GM19324 (cell line): ENCODE results near the gene SCIN.
A peak's percentile ranks its signal among the peaks of the same experiment; 100 is the strongest.

Source experiments
- ATAC-seq: cut with Tn5 transposase; IDR thresholded peaks from one replicate; pipeline ENCODE4 v1.9.1; 2021; ENCODE audit warnings: mild to moderate bottlenecking, moderate library complexity; ENCODE audit not compliant: unreplicated experiment, low FRiP score

The SCIN gene

DNA sequence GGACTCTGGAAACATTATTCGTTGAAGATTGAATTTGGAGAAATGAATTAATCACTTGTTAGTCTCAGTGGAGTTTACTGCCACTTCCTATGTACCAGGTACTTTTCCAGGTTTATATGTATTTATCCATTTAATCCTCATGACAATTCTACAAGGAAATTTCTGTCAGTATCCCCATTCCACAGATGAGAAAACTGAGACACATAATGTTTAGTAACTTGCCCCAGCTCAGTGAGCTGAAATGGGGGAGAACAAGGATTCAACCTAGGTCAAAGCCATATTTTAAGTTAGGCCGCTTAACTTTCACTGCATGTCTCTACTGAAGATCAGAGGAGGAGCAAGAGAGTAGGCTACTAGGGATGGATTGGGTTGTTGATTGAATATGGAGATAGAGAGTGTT, 4.6 kb upstream of the SCIN start:
- ATAC-seq: no peak

DNA sequence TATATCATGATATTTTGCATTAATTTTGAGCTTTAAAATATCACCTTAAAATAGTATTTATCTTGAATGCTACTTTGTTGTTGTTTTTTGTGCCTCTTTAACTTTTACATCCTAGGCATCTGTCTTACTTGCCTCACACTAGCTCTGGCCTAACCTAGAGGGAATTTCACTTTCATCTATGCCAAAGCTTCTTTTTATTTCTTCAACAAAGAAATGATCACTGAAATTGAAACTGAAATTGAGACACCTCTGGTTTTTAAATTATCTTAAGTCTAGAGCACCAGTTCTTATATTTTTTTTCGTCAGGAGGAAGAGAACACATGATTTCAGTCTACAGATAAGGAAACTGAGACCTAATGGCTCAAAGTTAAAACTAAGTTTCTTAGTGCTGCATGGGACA, 3.5 kb upstream of the SCIN start:
- peak; percentile 82 for ATAC-seq

DNA sequence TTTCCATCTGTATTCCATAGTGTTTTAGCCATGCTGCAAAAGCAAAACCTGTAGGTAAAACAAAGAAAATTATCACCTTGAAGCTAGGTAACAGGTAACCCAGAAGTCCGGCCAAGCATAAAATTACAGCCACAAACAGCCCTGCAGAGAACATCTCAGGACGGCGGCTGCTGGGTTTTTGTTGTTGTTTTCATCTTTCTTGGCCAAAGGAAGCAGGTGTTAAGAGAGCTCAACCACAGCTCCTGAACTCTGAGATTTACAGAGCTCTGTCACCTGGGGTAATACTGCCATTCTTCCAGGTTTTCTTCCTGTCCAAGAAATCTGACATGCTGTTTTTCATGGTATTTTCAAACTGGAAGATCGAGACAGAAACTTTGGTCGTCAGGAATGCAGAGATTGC, 847 bp upstream of the SCIN start:
- peak; percentile 56 for ATAC-seq

DNA sequence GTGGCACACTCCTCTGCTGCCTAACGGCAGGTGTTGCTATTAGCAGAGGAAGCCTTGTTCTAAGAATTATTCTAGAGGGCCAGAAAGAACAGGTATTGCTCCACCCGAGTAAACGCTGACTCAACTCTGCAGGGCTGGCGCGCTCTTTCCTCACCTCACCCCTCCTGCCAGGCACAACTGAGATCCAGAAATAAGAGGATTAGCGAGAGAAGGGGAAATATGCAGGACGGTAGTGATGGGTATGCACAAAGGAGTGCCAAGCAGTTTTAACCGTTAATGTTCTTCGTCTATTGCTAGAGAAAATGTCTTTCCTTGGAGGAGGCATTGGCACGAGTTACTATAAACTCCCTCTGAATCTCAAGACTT, 369 bp upstream of the SCIN start:
- ATAC-seq: peak; percentile 20

DNA sequence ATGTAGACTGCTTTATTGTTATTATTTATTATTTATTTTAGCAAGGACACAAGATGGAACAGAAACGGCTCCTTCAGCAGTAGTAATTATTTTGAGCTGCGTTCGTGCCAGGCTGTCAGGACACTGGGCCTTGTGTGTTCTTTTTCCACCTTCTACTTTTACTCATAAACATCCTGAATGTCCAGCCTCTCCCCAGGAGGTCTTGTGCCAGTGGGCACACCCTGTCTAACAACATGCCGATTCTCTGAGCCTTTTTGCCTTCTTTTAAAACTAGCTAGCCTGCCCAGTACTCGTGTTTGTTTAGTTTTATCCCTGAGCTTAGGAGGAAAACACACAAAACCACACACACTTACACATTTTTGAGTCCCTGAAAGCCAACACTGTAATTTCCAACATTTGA, 1.2 kb downstream of the SCIN start:
- no peak for ATAC-seq

DNA sequence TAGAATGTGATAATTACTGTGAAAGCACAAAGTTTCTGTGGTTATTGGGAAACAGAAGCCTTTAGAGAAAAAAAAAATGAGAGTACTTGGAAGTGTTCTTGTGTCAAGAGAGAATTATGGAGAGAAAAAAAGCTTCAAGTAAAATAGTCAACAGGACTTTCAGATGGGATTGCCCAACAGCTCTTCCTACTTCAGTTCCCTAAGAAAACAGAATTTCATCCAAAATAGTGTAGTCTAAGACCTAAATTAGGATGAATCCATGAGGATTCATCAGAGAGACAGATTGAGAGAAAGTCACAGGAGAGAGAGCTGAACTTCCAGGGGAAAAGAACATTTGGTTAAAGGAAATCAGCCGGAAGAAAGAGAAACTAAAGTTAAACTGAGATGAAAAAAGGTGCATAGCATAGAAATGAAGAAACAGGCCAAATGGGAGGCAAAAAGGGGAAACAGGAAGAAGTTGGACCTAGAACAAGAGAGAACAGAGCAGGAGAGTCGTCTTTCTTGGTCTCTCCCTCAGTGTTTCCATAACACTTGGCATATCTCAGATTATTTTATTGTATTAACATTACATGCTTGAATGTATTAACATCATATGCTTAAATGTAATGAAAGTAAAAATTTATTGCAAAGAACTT, 2.5 kb downstream of the SCIN start:
- no peak for ATAC-seq

DNA sequence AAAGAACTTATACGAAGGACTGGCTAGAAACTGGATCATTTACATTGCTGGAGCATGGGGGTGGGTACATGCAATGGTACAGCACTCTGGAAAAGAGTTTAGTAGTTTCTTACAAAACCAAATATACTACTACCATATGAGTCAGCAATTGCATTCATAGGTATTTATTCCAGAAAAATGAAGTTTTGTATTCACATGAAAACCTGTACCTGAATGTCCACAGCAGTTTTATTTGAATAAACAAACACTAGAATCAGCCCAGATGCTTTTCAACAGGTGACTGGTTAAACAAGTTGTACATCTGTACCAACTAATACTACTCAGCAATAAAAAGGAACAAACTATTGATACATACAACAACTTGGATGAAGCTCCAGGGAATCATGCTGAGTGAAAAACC, 3.4 kb downstream of the SCIN start:
- ATAC-seq: no peak

DNA sequence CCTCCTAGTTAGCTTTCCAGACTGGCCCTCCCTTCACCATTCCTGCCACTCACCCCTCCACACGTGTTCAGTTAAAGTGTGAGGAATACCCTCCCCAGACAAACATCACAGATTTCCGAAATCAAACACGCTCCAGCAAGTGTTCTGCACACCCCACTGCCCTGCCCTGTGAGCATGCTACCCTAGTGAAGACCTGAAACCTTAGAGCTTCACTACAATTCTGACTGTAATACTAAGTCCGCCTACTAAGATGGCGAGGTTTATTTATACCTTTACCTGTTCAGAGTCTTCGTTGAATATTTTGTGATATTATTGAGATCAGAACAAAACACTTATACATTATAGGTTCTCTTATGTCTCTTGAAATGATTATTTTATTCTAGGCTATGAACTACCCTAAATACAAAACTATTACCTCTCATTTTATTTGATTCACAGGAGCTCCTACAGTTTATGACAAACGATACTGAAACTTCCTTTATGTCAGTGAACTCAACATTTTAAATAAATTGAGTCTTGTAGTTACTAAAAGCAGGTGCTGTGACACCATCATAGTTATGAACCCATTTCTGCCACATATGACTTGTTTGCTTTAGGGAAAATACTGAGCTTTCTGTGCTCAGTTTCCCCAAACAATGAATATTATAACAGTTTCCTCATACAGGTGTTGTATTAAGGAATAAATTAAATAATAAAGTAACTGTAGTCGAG, 8.6 kb downstream of the SCIN start:
- ATAC-seq: peak; percentile 89

DNA sequence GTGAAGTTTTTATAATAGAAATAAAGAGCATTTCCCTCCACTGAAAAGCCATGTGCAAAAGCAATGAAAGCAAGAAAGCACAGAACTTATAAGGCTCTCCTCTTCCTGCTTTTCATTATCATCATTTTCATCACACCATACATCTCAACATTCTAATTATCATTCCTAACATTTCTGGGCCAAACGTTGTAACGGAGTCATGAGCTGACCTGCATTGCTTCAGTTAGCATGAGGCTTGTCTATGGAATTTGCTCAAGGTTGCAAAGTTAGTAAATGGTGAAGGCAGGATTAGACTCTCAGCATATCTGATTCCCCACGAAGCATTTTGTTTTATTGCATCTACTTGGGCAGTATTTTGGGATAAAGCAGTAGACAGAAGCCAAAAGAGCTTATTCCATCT, 11.4 kb downstream of the SCIN start:
- no peak for ATAC-seq

DNA sequence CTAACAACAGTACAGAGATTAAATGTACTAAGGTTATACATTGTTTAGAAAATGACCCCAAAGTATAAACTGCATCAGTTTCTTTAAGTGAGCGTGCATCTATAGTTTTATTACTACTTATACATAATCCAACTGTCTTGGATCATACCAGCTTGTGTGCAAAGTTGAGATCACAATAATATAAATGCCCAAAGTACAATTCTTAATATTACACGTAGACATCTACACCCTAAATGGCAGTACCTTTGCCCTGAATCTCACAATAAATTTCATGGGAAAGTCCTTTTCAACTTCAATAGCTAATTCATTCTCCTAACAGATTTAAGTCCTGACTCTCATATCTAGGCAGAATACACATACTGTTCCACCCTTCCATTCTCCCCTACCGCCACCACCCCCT, 11.8 kb downstream of the SCIN start:
- ATAC-seq: no peak

DNA sequence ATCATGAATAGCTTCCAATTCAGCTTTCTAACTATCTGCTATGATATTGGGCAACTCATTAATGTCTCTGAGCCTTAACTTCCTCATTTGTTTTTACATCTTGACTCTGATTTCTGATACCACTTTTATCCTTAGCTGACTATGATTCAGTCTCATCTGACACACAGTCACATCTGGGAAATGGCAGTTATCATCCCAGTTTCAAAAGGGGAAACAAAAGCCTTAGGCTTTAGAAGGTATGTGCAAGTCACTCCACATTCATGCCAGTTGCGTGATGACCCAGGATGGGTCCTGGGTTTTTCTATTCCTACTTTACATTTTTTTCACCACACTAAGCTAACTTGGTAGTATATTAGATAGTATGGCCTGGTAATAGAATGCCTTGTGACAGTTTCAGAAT, 12.7 kb downstream of the SCIN start:
- ATAC-seq: no peak

DNA sequence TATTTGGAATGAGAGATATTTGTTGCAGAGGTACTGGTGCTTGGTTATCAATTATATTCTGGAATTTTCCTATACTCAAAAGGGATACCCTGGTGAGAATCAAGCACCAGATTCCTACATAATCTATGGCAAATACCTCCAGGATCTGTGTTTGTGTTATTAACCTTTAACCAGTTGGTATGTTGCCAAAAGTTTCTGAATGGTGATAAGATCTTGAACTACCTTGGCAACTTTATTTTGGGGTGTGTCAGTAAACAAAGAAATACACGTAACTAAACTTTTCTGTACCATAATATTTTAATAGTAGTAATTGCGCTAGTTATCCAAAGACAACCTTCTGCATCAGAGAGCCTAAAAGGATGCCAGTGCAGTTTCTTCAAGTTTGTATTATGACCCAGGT, 13.4 kb downstream of the SCIN start:
- no peak for ATAC-seq

DNA sequence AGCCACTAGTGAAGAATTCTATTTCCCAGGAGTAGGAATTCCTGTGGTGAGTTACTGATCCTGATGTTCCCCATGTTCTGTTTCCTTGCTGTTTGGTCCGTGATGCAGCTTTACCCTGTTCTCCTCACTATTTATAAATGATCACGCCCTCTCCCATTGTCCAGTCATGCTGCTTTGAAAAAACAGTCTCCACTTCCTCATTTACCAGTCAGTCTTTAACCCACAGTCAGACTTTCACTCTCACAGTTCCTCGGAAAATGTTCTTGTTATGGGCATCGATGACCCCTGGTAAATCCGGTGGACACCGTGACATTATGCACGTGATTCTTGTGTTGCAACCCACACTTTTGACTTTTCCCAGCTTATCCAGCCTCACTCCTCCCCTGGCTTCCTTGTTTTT, 14.4 kb downstream of the SCIN start:
- ATAC-seq: peak; percentile 93

DNA sequence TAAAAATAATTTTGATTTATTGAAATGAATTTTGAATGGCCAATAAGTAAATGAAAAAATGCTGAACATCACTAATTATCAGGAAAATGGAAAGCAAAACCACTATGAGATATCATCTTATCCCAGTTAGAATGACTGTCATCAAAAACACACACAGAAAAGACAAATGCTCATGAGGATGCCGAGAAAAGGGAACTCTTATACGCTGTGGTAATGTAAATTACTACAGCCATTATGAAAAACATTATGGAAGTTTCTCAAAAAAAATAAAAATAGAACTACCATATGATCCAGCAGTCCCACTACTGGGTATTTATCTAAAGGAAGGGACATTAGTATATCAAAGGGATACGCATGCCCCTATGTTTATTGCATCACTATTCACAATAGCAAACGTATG, 15.8 kb downstream of the SCIN start:
- no peak for ATAC-seq

DNA sequence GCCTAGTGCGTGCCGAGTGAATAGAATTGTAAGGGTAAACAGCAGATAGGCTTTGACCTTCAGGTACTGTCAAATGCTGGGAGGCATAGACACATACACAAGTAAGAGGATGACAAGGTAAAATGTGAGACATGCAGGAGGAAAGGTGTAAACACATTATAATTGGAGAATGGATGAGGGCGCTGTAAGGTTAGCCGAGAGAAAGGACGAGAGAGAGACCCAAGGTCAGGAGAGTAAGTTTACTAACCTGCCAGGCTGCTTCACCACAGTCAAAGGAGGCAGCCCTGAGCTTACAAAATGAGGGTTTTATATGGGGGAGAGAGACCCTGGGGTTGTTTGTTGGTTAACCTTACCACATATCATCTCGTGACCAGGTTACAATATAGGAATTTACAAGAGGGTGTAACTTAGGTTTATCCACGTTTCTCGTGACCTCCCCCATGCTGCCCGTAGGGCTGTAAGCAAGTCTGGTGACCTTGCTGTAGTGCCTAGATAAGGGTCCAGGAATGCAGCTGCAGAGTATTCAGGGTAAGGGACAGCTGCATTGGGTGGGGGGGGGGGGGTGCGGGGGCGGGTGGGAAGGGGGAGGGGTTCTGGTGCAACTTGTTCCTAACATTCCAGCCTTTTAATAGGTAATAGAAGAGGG, 17.9 kb downstream of the SCIN start:
- no peak for ATAC-seq

DNA sequence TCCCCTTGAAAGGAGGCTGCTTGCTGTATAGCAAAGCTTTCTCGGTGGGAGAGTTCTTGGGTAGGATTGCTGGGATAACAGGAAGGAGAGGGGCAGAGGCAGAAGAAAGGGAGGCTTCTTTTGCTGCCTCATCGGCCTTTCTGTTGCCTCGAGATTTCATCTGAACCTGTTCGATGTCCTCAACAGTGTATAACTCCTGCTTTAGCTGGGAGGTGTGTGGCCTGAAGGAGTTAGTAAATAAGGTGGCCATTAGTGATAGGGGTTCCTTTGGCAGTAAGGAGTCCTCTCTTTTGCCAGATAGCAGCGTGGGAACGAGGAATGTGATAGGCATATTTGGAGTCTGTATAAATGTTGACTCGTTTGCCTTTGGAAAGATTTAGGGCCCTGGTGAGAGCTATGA, 20.0 kb downstream of the SCIN start:
- ATAC-seq: no peak

DNA sequence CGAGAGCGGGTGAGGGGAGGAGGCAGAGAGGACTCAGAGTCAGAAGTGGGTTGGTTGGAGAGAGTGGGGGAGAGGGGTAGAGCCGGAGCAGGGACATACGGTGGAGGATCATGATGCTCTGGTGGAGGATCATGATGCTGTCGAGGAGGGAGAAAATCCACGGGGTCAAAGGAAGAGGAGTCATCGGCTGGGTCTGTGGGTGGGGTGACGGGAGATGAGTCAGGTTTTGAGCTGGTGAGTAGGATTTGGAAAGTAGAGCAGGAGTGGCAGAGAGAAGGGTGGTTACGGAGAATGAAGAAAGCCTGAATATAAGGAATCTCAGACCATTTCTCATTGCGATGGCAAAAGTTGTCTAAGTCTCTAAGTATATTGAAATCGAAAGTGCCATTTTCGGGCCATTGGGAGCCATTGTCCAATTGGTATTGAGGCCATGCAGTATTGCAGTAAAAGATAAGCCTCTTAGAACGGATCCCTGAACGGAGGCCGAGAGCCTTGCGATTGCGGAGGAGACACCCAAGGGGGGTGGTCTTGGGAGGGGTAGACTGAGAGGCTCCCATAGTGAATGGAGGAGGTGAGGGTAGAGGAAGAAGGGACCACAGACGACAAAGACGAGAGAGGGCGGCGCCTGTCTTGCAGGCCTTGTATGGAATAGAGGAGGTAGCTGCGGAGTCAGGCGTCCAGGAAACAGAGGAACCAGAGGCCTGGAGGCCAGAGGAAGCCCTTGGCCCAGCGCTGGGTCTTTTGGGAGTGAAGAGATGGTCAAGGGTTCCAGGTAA, 23.8 kb downstream of the SCIN start:
- ATAC-seq: no peak

DNA sequence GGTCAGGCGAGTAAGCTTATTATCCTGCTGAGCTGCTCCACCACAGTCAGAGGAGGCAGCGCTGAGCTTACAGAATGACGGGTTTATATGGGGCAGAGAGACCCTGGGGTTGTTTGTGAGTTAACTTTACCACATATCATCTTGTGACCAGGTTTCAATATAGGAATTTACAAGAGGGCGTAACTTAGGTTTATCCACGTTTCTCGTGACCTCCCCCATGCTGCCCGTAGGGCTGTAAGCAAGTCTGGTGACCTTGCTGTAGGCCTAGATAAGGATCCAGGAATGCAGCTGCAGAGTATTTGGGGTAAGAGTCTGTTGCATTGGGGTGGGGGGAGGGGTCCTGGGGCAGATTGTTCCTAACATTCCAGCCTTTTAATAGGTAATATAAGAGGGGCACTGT, 24.6 kb downstream of the SCIN start:
- no peak for ATAC-seq

DNA sequence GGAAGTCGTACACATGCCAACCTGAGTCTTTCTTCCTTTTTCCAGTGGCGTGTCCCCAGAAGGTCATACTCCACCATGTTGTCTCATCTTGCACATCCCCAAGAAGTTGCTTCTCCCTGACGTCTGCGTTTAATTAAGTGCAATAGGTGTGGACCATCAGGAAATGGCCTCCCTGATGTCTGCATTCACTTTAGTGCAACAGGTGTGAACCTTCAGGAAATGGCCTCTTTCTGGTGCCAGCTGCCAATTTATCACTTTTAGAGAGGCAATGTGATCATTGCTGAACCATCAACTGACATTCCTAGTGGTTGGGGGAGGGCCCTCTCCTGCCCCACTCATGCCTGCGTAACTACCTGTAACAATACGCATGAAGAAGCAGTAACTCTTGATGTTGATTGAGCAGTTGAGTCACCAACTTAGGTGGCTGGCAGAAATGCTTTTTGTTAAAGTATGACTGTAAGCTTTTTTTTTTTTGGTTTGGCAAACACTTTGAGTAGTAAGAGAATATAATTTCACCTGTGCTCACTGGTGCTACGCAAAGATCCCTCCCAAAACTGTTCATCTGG, 25.8 kb downstream of the SCIN start:
- no peak for ATAC-seq

DNA sequence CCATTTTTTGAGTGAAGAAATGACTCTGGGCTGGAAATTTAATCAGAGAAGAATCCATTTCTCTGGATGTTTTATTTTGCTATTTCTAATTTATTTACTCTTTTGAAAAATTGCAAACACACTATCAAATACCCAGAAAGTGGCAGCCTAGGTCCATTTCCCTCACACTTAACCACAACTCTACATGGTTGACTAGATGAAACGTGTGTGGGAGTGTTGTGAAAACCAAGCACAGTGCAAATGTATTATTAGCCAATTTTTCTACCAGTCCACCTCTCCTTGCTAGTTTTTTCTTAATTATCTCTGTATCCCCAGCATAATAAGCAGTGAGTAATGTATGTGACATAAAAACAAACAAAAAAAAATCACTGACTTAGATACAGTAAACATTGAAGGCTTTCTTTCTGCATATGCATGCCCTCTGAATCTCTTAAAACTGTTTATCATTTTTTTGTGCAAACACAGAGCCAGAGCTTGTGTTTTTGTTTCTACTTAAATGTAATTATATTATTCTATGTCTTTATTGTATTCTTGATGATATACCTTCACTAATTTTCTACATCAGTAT, 30.9 kb downstream of the SCIN start:
- peak; percentile 65 for ATAC-seq

DNA sequence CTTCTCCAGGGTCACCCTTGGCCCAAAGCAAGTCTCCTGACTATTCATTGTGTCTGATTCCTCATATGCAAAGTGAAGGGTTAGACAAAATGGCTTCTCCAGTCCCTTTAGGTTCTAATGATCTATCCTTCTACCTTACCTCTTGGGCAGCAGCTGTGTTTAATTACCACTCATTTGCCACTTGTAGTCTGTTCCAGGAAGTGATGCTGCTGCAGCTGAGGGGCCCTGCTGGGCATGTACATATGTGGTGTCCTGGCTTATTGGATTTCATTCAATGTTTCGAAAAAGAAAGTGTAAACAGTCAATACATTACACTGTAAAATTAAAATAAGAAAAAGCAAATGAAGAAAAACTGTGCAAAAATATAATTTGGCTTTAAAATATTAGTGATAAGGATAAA, 36.6 kb downstream of the SCIN start:
- ATAC-seq: no peak
